ENCODE data around the gene TAAR5.
"Not testable (repeated sequence)": the region's sequence is repeated elsewhere in the genome, so short reads cannot be mapped to it uniquely, and the experiment has no call there.

The TAAR5 gene

GRCh38 chr6:132607544-132608233, 18.1 kb upstream of the TAAR5 start:
- H3K9ac ChIP-seq (ENCODE audit: low read length), result no peak overlapping the region
- peaks cover 18% of the 10 kb centered on the region for H3K4me1 ChIP-seq (ENCODE audit: control insufficient read depth, insufficient read depth, low read length)
- no peak overlapping the region for H3K4me3 ChIP-seq (ENCODE audit: low read length)
- no peaks in the 10 kb centered on the region for H3K27me3 ChIP-seq (ENCODE audit: control insufficient read depth, insufficient read depth, low read length)
- no peaks in the 10 kb centered on the region for H3K9me3 ChIP-seq (ENCODE audit: control insufficient read depth, low read length)
- H3K36me3 ChIP-seq (ENCODE audit: control insufficient read depth, insufficient read depth, low read length), result no peaks in the 10 kb centered on the region

DNA sequence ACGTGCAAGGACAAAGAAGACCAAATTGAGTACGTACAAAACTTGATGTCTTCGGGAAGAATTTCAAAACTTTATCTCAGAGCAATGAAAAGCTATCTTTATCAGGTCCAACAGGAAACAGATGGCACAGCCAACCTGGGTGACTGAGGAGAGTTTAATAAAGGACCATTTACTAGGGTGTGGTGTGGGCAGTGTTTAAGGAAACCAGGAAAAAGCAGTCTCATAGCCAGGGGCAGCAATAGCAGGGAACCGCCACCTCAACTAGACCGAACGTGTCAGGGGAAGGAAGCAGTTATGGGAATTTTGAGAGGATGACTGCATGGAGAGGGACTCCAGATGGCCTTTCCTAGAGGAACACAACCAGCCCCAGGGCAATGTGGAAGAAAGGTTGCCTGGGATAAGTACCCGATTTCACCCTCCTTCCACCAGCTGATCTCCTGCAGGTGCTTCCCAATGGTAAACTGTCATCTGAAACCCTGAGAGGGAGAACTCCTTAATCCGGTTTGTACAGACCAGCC, 15.2 kb upstream of the TAAR5 start:
- Histone ChIP-seq H3K4me1 (ENCODE audit: control insufficient read depth, insufficient read depth, low read length) (peaks cover 13% of the 10 kb centered on the region), H3K36me3 (ENCODE audit: control insufficient read depth, insufficient read depth, low read length) (no peaks in the 10 kb centered on the region), H3K9me3 (ENCODE audit: control insufficient read depth, low read length) (no peaks in the 10 kb centered on the region), H3K9ac (ENCODE audit: low read length) (no peak overlapping the region), H3K27me3 (ENCODE audit: control insufficient read depth, insufficient read depth, low read length) (peaks cover 7% of the 10 kb centered on the region), H3K4me3 (ENCODE audit: low read length) (no peak overlapping the region)

DNA sequence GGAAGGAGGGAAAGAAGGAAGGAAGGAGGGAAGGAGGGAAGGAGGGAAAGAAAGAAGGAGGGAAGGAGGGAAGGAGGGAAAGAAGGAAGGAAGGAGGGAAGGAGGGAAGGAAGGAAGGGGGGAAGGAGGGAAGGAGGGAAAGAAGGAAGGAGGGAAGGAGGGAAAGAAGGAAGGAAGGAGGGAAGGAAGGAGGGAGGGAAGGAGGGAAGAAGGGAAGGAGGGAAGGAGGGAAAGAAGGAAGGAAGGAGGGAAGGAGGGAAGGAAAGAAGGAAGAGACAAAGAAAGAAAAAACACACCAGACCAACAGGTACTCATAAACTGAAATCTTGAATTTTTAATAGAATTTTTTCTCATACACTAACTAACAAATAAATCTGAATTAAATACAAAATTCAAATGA, 11.4 kb upstream of the TAAR5 start:
- not testable (repeated sequence) for H3K9ac ChIP-seq (ENCODE audit: low read length); H3K36me3 ChIP-seq (ENCODE audit: control insufficient read depth, insufficient read depth, low read length); H3K4me3 ChIP-seq (ENCODE audit: low read length); H3K9me3 ChIP-seq (ENCODE audit: control insufficient read depth, low read length)
- peaks cover 23% of the 10 kb centered on the region for H3K27me3 ChIP-seq (ENCODE audit: control insufficient read depth, insufficient read depth, low read length)
- peaks cover 14% of the 10 kb centered on the region for H3K4me1 ChIP-seq (ENCODE audit: control insufficient read depth, insufficient read depth, low read length)

DNA sequence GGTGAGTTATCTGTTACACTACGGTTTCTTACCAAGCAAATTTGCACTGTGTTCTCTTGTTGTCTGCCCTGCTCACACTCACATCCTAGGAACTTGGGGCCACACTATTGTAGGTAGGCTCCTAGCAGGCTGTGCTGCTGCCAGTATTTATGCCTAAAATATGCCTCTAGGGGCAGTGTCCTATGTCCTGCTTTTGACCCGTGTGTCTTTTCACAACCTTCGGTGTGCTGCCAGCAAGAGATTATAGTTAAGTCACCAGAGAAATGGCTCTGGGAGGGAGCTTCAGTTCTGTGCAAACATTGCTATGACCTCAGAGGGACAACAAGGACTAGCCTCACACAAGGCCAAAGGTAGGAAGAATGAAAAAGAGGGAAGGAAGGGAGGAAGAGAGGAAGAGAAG, 8.9 kb upstream of the TAAR5 start:
- Histone ChIP-seq H3K9ac (ENCODE audit: low read length) (no peak overlapping the region), H3K27me3 (ENCODE audit: control insufficient read depth, insufficient read depth, low read length) (peaks cover 40% of the 10 kb centered on the region), H3K4me3 (ENCODE audit: low read length) (no peak overlapping the region), H3K36me3 (ENCODE audit: control insufficient read depth, insufficient read depth, low read length) (no peaks in the 10 kb centered on the region), H3K4me1 (ENCODE audit: control insufficient read depth, insufficient read depth, low read length) (peaks cover 6% of the 10 kb centered on the region), H3K9me3 (ENCODE audit: control insufficient read depth, low read length) (no peaks in the 10 kb centered on the region)

DNA sequence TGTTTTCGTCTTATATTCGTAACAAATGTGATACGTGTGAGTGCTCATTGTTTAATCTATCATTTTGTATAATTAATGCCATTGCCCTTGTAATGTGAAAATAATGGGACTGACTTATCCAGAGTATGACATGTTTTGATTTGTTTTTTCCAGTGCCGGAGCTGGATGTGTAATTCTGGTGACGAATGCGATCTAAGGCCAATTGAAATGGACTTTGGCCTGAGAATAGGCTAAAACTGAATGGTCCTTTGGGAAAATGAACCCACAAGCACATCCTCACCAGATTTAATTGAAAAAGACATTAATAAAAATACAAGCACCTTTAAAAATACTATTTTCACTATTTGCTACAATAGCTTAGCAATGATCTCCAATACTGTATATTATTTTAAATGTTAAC, 6.7 kb upstream of the TAAR5 start:
- Histone ChIP-seq H3K36me3 (ENCODE audit: control insufficient read depth, insufficient read depth, low read length) (no peaks in the 10 kb centered on the region), H3K4me3 (ENCODE audit: low read length) (no peak overlapping the region), H3K9me3 (ENCODE audit: control insufficient read depth, low read length) (no peaks in the 10 kb centered on the region), H3K4me1 (ENCODE audit: control insufficient read depth, insufficient read depth, low read length) (peaks cover 6% of the 10 kb centered on the region), H3K27me3 (ENCODE audit: control insufficient read depth, insufficient read depth, low read length) (peaks cover 48% of the 10 kb centered on the region), H3K9ac (ENCODE audit: low read length) (no peak overlapping the region)

DNA sequence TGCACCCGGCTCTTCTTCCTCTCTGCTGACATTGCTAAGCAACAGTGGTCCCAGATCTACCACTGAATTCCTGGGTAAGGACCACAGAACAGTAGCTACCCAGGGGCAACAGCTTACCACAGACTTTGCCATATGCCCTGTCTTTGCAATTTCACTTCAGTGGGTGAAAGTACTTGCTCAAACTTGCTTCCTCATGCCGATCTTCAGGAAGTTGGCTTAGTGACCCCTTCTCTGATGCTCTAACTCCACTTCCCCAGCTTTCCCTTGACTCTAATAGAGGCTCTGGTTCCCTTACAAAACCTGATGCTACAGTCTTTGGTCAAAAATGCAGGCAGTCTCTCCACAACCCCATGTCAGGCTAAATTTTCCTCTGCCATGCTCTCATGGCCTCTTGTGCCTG, 3.3 kb upstream of the TAAR5 start:
- H3K9ac ChIP-seq (ENCODE audit: low read length), result no peak overlapping the region
- H3K27me3 ChIP-seq (ENCODE audit: control insufficient read depth, insufficient read depth, low read length), result peaks cover 25% of the 10 kb centered on the region
- no peaks in the 10 kb centered on the region for H3K9me3 ChIP-seq (ENCODE audit: control insufficient read depth, low read length)
- no peaks in the 10 kb centered on the region for H3K36me3 ChIP-seq (ENCODE audit: control insufficient read depth, insufficient read depth, low read length)
- no peak overlapping the region for H3K4me3 ChIP-seq (ENCODE audit: low read length)
- no peaks in the 10 kb centered on the region for H3K4me1 ChIP-seq (ENCODE audit: control insufficient read depth, insufficient read depth, low read length)

DNA sequence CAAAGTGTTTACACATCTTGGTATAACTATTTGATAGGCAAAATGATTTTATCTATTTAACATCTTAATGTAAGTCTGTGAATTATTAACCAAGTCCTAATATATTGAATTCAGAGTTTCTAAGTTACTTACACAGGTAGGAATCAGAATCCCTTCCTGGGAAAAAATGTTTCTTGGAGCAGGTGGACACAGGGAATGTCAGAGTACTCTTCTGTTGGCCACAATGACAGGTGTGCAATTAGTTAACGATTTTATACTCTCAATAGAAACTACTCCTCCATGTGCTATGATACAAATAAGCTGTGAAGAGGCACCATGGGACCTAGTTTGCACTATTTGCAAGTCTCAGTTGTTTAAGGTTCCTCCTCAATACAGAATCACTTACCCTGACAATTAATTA, 821 bp upstream of the TAAR5 start:
- Histone ChIP-seq H3K27me3 (ENCODE audit: control insufficient read depth, insufficient read depth, low read length) (peaks cover 30% of the 10 kb centered on the region), H3K4me3 (ENCODE audit: low read length) (no peak overlapping the region), H3K9me3 (ENCODE audit: control insufficient read depth, low read length) (no peaks in the 10 kb centered on the region)

GRCh38 chr6:132587424-132587823, 2.1 kb downstream of the TAAR5 start:
- no peaks in the 10 kb centered on the region for H3K36me3 ChIP-seq (ENCODE audit: control insufficient read depth, insufficient read depth, low read length)
- H3K9ac ChIP-seq (ENCODE audit: low read length), result no peak overlapping the region
- no peaks in the 10 kb centered on the region for H3K4me1 ChIP-seq (ENCODE audit: control insufficient read depth, insufficient read depth, low read length)
- peaks cover 19% of the 10 kb centered on the region for H3K27me3 ChIP-seq (ENCODE audit: control insufficient read depth, insufficient read depth, low read length)
- H3K4me3 ChIP-seq (ENCODE audit: low read length), result no peak overlapping the region
- no peaks in the 10 kb centered on the region for H3K9me3 ChIP-seq (ENCODE audit: control insufficient read depth, low read length)

More for the DNA sequence above, 821 bp upstream of the TAAR5 start:
- Histone ChIP-seq H3K9ac (ENCODE audit: low read length) (no peak overlapping the region), H3K36me3 (ENCODE audit: control insufficient read depth, insufficient read depth, low read length) (no peaks in the 10 kb centered on the region), H3K4me1 (ENCODE audit: control insufficient read depth, insufficient read depth, low read length) (no peaks in the 10 kb centered on the region)

- no peaks in the 10 kb centered on the region for H3K36me3 ChIP-seq (ENCODE audit: control insufficient read depth, insufficient read depth, low read length)
- H3K4me3 ChIP-seq (ENCODE audit: low read length), result no peak overlapping the region
- H3K9ac ChIP-seq (ENCODE audit: low read length), result no peak overlapping the region
- no peaks in the 10 kb centered on the region for H3K9me3 ChIP-seq (ENCODE audit: control insufficient read depth, low read length)
- peaks cover 24% of the 10 kb centered on the region for H3K27me3 ChIP-seq (ENCODE audit: control insufficient read depth, insufficient read depth, low read length)
- H3K4me1 ChIP-seq (ENCODE audit: control insufficient read depth, insufficient read depth, low read length), result no peaks in the 10 kb centered on the region
These were observed 4.8 kb downstream of the TAAR5 start for GRCh38 chr6:132584698-132585097.

DNA sequence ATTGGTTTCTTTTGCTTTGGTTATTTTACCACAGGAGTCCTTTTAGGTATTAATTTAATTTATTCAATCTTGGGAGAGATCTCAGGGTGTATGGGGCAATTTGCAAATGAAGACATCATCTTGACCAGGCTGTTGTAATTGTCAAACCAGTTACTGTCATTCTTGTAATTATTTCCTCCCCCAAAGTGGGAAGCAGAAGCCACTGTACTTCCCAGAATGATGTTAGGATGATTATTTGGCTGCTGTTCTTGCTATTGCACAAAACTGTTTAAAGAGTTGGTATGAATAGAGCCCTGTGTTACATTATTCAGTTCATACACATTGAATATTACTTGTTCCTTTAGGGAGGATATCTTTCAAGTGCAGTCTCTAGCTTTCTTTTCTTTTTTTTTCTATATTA, 17.8 kb downstream of the TAAR5 start:
- H3K36me3 ChIP-seq (ENCODE audit: control insufficient read depth, insufficient read depth, low read length), result no peaks in the 10 kb centered on the region
- H3K4me3 ChIP-seq (ENCODE audit: low read length), result no peak overlapping the region
- H3K4me1 ChIP-seq (ENCODE audit: control insufficient read depth, insufficient read depth, low read length), result no peaks in the 10 kb centered on the region
- H3K9ac ChIP-seq (ENCODE audit: low read length), result no peak overlapping the region
- no peaks in the 10 kb centered on the region for H3K9me3 ChIP-seq (ENCODE audit: control insufficient read depth, low read length)
- H3K27me3 ChIP-seq (ENCODE audit: control insufficient read depth, insufficient read depth, low read length), result peaks cover 29% of the 10 kb centered on the region

GRCh38 chr6:132570221-132570777, 19.2 kb downstream of the TAAR5 start, which contains the start of gene TAAR6:
Gene TAAR6, plus strand, starts transcription at chr6:132570322. Its CDS starts 0 bp downstream, at chr6:132570322.
- H3K9me3 ChIP-seq (ENCODE audit: control insufficient read depth, low read length), result no peaks in the 10 kb centered on the region
- no peak within 1 kb of the TSS for H3K4me3 ChIP-seq (ENCODE audit: low read length)
- H3K4me1 ChIP-seq (ENCODE audit: control insufficient read depth, insufficient read depth, low read length), result no peaks in the 10 kb centered on the region
- peaks cover 22% of the 10 kb centered on the region for H3K27me3 ChIP-seq (ENCODE audit: control insufficient read depth, insufficient read depth, low read length)
- H3K9ac ChIP-seq (ENCODE audit: low read length), result no peak within 1 kb of the TSS
- no peaks in the 10 kb centered on the region for H3K36me3 ChIP-seq (ENCODE audit: control insufficient read depth, insufficient read depth, low read length)

DNA sequence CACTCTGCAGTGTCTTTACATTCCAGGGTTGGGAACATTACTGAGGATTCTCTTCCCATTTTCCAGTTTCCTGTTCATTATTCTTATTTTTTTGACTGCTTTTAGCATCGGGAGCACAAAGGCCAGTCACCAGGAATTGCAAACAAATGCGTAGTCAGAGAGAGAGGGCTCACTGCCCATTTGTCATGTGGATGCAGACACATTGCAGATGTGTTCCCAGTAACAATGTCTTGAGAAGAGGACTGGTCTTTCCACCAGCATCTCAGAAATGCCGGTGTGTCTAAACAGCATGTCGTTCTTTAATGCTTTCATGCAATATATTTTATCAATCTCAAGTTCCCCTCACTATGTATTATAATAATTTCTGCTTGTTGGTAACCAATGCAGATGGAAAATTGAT, 20.4 kb downstream of the TAAR5 start:
- peaks cover 20% of the 10 kb centered on the region for H3K27me3 ChIP-seq (ENCODE audit: control insufficient read depth, insufficient read depth, low read length)
- H3K4me3 ChIP-seq (ENCODE audit: low read length), result no peak overlapping the region
- H3K4me1 ChIP-seq (ENCODE audit: control insufficient read depth, insufficient read depth, low read length), result no peaks in the 10 kb centered on the region
- no peak overlapping the region for H3K9ac ChIP-seq (ENCODE audit: low read length)
- no peaks in the 10 kb centered on the region for H3K36me3 ChIP-seq (ENCODE audit: control insufficient read depth, insufficient read depth, low read length)
- H3K9me3 ChIP-seq (ENCODE audit: control insufficient read depth, low read length), result no peaks in the 10 kb centered on the region

Data from mucosa of stomach (tissue), 1 donor.